8988T (cell line): ENCODE measurements around the gene LY9.

ENCODE experiments used
- DNase-seq: peaks from one replicate; pipeline ENCODE4 v3.0.0; 2011

The LY9 gene, protein sequence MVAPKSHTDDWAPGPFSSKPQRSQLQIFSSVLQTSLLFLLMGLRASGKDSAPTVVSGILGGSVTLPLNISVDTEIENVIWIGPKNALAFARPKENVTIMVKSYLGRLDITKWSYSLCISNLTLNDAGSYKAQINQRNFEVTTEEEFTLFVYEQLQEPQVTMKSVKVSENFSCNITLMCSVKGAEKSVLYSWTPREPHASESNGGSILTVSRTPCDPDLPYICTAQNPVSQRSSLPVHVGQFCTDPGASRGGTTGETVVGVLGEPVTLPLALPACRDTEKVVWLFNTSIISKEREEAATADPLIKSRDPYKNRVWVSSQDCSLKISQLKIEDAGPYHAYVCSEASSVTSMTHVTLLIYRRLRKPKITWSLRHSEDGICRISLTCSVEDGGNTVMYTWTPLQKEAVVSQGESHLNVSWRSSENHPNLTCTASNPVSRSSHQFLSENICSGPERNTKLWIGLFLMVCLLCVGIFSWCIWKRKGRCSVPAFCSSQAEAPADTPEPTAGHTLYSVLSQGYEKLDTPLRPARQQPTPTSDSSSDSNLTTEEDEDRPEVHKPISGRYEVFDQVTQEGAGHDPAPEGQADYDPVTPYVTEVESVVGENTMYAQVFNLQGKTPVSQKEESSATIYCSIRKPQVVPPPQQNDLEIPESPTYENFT

DNA sequence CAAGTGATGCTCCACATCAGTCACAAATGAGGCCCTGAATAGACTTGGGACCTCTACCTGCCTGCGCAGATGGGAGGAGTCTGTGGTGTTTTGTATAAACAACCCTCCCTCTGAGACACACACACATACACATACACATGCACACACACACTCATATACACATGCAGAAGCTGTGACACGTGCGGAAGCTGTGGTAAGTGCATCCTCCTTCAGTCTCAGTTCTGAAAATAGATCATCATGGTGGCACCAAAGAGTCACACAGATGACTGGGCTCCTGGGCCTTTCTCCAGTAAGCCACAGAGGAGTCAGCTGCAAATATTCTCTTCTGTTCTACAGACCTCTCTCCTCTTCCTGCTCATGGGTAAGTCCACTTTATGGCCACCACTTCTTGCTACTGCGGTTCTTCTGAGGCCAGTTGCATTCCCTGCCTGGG lies at the start of gene LY9:
TSS of gene LY9 (plus strand) at position 224 of the 433 bp plus-strand sequence. CDS start at position 238, 14 bp downstream.
- DNase-seq, result no peak

DNA sequence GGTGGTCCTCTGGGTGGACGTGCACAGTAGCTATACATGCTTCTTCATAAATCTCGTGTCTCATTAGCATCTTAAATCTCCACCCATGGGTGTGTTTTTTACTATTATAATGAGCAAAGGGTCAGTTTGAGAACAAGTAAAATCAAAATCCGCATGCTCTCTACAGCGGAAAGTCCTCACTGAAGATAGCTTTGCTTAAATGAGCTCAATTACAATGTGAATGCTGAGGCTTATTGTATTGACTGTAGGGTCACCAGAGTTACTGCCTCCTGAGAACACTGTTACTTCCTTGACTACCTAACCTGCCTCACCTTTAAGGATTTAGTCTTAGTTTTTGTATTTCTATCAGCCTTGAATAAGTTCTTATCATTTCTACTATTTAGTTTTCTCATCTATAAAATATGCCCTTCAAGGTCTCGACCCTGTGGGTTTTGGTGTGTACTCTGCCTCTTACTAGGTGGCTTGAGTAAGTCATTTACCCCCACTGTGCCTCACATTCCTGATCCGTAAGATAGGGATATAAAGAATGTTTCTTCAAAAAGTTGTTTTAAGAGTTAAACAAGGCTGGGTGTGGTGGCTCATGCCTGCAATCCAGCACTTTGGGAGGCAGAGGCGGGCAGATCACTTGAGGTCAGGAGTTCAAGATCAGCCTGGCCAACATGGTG lies 49.0 kb upstream of the LY9 start:
- DNase-seq, result no peak

DNA sequence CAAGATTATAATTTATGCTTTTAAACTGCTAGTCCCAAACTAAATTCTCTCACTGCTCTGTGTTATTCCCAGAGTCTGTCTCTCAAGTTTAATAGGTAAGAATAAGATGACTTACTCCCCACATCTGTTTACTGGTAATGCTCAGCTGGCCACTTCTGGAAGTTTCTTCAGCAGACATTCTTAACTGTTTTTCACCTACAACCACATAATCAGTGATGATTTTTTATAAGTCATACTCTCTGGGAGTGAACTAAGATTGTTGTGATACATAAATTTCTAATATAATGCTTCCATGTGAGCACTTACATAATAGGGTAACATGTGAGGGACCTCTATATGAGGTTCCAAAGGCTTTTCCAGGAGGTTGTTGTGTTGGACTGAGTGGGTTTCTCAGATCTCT lies 48.3 kb upstream of the LY9 start:
- DNase-seq, result no peak

DNA sequence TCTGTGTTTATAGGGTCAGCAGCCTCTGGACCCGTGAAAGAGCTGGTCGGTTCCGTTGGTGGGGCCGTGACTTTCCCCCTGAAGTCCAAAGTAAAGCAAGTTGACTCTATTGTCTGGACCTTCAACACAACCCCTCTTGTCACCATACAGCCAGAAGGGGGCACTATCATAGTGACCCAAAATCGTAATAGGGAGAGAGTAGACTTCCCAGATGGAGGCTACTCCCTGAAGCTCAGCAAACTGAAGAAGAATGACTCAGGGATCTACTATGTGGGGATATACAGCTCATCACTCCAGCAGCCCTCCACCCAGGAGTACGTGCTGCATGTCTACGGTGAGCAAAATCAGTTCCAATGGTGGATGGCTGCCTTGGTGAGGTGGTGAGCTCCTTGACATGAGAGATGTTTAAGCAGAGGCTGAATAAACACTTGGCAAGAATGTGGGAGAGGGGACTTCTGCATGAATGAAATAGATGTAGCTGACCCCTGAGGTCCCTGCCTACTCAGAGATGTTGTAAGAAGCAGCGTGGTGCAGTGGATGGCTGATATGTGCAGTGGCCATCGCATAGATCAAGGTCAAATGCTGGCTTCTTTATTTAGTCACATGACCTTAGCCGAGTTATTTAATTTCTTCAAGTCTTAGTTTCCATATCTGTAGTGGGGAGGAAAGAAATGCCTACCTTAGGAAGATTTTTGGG lies 47.6 kb upstream of the LY9 start:
- peak; percentile 41 for DNase-seq

DNA sequence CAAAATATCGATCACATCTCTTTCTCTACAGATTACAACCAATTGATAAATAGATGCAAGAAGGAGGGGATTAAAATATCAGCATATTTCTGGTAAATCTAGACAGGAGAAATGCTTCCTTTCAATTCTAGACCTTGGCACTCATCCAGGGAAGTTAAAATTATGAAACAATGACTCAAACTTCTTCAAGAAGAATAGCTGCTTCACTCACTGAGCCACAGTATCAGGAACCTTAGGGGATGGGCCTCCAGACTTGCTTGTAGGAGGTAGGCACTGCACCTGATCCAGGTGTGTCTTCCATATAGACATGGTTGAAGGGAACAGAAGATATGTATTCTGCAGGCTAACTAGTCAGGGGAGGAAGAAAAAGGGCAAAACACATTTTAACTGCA lies 47.1 kb upstream of the LY9 start:
- DNase-seq, result no peak

DNA sequence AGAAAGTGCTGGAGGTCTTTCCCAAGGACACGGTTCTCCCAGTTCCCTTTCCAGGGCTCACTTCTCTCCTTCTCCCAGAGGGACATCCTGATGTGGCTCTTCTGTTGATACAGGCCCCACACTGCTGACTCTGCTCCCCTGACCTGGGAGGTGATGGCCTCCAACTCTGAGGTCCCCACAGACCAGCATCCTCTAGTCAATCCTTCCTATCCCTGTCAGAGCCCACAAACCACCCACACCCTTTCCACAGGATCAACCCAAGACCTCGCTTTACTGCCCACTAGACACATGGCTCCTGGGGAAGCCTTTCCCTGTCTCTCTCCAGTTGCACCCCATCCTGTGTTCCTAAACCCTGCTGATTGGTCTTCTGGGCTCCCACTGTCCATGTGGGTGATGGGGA lies 45.4 kb upstream of the LY9 start:
- no peak for DNase-seq

DNA sequence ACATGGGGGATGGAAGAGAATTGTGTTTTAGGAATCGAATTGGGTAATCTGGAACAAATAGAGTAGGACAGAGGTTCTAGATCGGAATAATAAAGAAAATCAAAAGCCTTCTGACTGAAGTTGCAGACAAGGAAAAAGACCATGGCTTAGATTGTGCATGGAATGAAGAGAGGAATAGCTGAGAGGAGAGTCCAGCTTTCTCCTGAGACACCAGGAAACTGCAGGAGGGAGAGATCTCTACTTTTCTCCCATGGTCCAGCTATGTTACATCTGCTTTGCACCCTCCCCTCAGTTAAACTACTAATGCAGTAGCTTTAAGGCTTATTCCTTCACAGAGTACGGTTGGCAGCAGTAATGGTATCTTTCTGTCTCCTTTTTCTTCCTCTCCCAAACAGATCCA lies 43.6 kb upstream of the LY9 start:
- no peak for DNase-seq

DNA sequence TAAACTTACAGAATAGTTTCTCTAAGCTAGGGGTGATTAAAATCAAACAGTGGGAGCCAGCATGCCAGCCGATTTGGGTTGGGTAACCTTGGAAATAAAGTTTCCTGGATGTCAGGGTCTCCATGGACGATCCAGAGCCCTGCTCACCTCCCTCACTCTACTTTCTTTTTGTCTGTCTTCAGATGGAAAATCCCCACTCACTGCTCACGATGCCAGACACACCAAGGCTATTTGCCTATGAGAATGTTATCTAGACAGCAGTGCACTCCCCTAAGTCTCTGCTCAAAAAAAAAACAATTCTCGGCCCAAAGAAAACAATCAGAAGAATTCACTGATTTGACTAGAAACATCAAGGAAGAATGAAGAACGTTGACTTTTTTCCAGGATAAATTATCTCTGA lies 43.0 kb upstream of the LY9 start:
- no peak for DNase-seq

DNA sequence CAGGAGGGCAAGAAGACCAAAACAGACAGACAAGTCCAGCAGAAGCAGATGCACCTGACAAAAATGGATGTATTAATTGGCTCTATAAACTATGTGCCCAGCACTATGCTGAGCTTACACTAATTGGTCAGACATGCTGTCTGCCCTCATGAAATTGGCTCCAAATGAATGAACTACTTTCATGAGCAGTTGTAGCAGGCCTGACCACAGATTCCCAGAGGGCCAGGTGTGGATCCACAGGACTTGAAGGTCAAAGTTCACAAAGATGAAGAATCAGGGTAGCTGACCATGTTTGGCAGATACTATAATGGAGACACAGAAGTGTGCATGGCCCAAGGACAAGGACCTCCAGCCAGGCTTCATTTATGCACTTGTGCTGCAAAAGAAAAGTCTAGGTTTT lies 42.4 kb upstream of the LY9 start:
- no peak for DNase-seq

DNA sequence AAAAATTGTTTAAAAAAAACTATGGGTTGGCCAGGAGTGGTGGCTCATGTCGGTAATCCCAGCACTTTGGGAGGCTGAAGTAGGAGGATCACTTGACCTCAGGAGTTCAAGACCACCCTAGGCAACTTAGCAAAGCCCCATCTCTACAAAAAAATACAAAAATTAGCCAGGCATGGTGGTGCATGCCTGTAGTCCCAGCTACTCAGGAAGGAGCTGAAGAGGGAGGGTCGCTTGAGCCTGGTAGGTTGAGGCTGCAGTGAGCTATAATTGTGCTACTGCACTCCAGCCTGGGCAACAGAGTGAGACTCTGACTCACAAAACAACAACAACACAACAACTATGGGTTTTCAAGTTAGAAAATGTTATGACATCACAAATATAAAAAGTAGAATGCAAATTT lies 40.5 kb upstream of the LY9 start:
- DNase-seq, result no peak

DNA sequence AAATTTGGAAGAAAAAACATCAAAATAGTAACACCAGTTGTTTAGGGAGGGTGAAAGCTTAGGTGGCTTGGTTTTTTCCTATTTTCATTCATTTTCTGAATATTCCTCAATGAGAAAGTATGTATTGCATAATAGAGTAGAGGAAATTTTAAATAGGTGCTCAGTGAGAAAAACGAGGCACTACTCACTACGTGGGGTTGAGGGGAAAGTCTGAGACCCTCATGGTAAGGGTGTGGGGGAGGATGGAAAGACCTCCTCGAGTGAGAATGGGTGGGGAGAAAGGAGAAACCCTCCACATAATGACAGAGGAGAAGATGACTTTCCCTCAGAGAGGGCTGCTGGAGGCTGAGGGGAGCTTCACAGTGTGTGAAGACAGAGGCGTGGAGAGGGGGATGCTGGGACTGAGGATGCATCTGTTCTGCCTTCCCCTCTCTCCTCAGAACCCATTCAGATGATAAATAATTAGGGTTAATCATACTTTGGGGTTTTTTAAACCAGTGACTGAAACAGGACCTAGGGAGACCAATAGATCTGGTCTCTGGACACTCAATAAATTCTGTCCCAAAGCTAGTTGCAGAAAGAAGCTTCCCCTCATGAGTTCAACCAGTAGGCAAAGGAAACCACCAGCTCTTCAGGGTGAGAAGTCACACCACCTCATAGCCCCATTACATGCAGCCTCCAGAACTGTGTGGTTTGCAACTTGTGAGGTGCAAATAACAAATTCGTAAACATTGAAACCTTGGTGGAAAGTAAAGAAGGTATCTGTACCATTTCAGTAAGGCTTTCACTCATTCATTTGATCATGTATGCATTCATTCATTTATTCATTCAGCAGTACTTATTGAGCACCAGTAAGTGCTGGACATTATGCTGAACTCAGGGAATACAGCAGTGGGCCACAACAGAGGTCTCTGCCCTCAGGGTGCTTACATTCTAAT lies 39.8 kb upstream of the LY9 start:
- no peak for DNase-seq

DNA sequence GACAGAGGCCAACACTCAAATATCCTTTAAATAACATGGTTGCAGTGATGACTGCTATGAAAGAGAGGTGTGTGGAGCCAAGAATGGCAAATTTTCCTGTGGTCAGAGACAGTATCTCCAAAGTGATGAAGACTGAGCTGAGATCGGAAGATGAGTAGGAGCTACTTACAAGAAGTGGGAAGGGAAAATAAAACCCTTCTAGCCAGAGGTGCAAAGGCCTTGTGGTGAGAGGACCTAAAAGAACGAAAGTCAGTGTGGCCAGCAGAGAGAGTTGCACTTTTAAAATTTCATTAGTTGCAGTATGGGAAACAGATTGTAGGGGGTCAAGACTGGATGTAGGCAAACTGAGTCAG lies 39.1 kb upstream of the LY9 start:
- DNase-seq, result no peak

DNA sequence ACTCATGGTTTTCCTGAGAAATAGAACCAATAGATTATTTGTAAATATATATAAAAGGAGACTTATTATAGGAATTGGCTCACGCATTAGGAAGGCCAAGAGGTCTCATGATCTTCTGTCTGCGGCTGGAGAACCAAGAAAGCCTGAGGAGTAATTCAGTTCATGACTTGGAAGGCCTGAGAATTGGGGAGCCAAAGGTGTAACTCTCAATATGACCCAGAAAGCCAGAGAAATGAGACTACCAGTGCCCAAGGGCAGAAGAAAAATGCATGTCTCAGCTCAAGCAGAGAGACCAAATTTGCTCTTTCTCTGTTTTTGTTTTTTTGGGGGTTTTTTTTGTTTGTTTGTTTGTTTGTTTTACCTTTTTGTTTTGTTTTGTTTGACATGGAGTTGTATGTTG lies 37.5 kb upstream of the LY9 start:
- DNase-seq, result no peak

DNA sequence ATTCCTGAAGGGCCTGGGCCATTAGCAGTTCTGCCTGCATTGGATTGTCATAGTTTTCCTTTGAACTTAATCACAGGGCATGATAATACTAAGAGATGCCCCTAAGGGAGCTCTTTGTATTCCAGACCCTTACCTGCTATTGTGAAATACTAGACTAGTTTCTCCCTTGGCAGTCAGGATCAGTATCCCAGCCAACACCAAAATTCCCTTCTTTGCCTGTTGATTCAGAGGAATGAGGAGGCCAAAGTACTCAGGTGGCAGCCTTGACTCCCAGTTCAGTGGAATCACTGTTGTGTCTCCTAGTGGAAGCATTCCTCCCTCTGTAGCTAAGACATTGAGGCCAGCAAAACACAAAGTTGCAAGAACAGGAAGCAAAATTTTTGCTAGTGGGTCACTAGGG lies 36.2 kb upstream of the LY9 start:
- no peak for DNase-seq

DNA sequence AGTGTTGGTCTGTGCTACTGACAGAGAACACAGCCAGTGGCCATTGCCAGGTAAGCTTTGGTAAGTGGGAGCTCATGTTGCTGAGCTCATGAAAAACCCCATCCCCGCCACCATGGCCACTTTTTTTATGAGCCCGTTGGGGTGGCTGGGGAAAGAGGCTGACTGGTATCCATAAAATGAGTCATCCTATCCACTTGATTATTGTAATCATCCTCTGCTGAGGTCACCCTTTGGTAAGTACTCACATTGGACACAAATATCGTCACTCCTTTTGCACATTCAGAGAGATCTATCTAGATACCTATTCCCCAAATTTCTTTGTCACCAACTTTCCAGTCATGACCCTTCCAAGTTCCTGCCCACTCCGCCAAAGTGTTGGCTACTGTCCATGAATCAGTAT lies 34.9 kb upstream of the LY9 start:
- DNase-seq, result no peak

DNA sequence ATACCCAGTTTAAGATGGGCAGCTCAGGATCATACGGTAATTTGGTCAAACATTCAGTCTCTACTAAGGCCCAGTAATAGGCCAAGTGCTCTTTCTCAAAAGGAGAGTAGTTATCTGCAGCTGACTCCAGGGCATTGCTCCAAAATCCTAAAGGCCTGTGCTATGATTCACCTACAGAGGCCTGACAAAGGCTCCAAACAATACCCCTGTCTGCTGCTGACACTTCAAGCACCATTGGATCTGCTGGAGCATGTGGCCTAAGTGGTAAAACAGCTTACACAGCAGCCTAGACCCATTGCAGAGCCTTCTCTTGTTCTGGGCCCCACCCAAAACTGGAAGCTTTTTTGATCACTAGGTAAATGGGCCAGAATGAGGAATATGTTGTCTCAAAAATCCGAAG lies 34.1 kb upstream of the LY9 start:
- DNase-seq, result no peak

DNA sequence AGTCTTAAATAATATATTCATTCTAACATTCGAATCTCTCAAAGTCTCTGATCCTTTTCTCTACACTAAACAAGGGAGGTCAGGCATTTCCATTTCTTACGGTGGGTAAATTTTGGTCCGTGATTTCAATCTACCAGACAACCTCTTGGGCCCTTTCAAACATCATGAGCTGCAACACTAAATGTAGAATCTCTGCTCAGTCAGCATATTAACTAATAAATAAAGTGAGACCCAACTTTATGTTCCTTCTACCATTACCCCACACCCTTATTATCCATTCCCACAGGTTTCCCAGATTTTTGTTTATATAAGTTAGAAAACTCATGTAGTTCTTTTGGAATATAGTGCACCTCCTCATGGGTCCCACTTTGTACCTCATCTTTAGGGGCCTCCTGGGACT lies 32.0 kb upstream of the LY9 start:
- no peak for DNase-seq

DNA sequence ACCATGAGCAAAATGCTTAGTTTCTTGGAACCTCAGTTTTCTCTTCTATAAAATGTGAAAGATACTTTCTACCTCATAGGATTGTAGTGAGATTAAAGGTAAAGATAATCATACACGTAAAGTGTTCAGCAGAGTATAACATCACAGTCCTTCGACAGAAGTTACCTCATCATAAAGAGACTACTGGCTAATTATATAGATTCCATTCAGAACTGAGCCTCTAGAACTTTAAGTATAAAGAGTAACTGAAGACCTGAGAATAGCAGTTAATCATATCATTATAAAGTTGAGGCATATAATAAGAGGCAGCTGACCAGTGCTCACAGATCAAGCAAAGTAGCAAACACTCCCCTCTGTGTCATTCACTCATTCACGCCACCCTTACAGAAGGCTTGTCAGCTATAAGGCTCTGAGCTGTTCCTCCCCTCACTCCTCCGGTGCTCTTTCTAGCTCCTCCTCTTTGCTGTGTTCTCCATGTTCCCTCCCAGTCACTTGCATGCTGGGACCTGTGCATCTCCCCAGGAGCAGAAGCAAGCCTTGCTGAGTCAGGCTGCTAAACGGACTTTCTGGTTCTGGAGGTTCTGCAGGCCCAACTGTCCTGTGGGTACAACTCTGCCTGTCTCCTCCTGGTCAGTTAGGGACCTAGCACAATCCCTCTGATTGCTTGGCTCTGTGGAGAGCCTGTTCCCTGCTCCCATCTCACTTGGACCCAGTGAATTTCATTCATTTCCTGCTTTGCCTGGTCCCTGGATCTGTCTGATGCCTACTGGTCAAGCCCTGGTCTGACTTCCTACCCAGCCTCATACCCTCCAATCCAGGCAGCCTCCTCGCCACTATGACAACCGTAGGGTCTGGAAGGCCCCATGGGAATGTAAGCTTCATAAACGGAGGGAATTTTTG lies 28.3 kb upstream of the LY9 start:
- DNase-seq, result no peak

DNA sequence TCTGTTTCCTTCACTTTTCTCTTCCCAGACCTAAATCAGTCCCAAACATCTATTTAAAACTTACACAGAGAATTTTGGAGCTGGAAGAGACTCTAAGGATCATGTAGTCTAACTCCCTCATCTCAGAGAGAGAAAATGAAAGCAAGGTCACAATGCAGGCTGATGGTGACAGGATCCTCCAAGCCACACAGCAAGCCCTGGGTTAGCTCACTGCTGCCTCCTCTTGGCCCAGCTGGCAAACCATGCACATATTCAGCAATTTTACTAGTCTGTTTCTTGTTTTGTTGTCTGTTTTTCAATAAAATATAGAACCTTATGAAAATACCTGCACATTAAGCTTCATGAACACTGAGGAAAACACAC lies 27.7 kb upstream of the LY9 start:
- DNase-seq, result no peak

DNA sequence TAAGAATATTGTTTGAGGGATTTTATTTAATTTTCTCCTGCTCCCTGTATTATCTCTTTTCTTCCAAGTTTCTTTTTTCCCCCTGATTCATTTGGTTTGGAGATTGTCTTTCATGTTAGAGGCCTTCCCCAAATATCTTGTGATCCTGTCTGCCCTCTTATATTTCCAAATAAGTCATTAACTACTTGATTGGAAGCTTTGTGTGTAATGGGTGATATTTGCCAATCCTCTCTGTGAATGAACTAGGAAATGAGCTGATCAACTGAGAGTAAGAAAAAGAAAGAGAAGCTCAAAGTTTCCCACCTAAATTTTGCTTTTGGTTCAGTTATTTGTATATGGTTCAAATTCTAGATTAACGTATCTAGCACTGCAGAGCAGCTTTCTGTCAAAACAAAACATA lies 23.6 kb upstream of the LY9 start:
- DNase-seq, result no peak

DNA sequence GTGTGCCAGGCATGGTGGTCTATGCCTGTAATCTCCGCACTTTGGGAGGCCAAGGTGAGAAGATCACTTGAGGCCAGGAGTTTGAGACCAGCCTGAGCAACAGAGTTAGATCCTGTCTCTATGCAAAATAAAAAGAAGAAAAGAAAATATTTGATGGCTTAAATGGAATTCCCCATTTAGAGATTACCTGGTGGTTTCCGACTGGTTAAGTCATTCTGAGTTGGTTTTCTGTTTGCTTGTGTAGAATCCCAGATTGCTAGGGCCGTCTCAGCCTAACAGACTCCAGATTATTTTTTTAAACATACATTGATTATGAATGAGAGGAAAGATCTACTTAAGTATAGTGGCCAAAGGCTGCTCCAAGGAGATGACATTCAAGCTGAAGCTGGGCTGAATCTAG lies 22.9 kb upstream of the LY9 start:
- no peak for DNase-seq
